ENCODE results near the gene HRAS.
A peak's percentile ranks its signal among the peaks of the same experiment; 100 is the strongest.

HRAS gene

DNA sequence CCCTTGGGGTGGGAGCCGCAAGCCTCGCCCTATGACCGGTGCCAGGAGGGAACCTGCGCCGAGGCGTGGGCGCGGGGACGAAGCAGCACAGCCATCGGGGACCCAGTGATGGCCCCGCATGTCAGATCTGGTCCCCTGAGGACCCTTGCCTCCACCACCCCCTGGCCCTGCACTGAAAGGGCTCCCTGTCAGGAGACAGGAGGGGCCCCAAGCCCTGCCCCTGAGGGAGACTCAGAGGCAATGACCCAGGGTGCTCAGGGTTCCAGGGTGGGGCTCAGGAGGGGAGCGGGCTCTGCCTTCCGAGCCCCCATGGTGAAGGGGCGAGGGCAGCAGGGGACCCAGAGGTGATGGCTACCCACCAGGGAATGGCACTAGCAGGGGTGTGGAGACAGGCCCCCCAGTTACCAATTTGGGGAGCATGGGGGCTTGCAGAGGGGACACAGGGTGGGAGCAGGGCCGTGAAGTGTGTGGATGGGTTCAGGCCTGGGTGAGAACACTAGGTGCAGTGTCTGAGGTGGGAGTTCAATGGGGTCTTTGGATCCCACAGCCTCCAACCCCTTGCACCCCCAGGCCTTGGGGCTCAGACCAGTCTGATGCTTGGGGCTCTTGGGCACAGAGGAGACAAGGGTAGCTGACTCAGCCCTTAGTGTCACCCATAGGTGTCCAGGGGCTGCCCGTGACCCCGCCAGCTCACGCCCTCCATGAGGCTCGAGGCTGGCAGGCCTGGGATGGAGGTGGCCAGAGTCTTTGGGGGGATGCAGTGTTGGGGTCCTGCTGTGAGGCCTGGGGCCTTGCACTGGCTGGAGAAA, 2.5 kb upstream of the HRAS start:
- no peak overlapping the region for H3K27ac ChIP-seq
- no peak for DNase-seq
- no peak overlapping the region for H3K4me3 ChIP-seq (ENCODE audit: low read depth, low read length)
- peaks cover 15% of the 10 kb centered on the region for H3K36me3 ChIP-seq
- peaks cover 2% of the 10 kb centered on the region for H3K9me3 ChIP-seq (ENCODE audit: severe bottlenecking)
- H3K27me3 ChIP-seq (ENCODE audit: insufficient read depth, low read depth, severe bottlenecking): no peaks in the 10 kb centered on the region
- TF ChIP-seq, protein P1, sequence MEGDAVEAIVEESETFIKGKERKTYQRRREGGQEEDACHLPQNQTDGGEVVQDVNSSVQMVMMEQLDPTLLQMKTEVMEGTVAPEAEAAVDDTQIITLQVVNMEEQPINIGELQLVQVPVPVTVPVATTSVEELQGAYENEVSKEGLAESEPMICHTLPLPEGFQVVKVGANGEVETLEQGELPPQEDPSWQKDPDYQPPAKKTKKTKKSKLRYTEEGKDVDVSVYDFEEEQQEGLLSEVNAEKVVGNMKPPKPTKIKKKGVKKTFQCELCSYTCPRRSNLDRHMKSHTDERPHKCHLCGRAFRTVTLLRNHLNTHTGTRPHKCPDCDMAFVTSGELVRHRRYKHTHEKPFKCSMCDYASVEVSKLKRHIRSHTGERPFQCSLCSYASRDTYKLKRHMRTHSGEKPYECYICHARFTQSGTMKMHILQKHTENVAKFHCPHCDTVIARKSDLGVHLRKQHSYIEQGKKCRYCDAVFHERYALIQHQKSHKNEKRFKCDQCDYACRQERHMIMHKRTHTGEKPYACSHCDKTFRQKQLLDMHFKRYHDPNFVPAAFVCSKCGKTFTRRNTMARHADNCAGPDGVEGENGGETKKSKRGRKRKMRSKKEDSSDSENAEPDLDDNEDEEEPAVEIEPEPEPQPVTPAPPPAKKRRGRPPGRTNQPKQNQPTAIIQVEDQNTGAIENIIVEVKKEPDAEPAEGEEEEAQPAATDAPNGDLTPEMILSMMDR (IDR thresholded peaks at IDR 0.05; ENCODE audit: low read depth, low read length): no peak

GRCh38 chr11:536841-537621, 1.7 kb upstream of the HRAS start, which contains the start of gene LRRC56:
Gene LRRC56, plus strand, starts transcription at chr11:537527. Its CDS starts 3,158 bp downstream, at chr11:540685.
- Histone ChIP-seq H3K4me3 (ENCODE audit: low read depth, low read length) (no peak within 1 kb of the TSS), H3K27me3 (ENCODE audit: insufficient read depth, low read depth, severe bottlenecking) (no peaks in the 10 kb centered on the region), H3K27ac (no peak within 1 kb of the TSS; the same call in 1 of the 2 replicates), H3K9me3 (ENCODE audit: severe bottlenecking) (peaks cover 2% of the 10 kb centered on the region), H3K36me3 (peaks cover 23% of the 10 kb centered on the region)
- DNase-seq: peak; percentile 8
- TF ChIP-seq, protein P1 (IDR thresholded peaks at IDR 0.05; ENCODE audit: low read depth, low read length): no peak

GRCh38 chr11:535210-535518, 212 bp downstream of the HRAS start:
- peaks cover 32% of the 10 kb centered on the region for H3K36me3 ChIP-seq
- peak overlapping the region; percentile 91 for H3K4me3 ChIP-seq (ENCODE audit: low read depth, low read length)
- H3K9me3 ChIP-seq (ENCODE audit: severe bottlenecking): peaks cover 2% of the 10 kb centered on the region
- TF ChIP-seq, protein P1 (IDR thresholded peaks at IDR 0.05; ENCODE audit: low read depth, low read length): 0 out of 2 replicates have a peak, but pooled peaks have one; percentile 7
- H3K27me3 ChIP-seq (ENCODE audit: insufficient read depth, low read depth, severe bottlenecking): no peaks in the 10 kb centered on the region
- H3K27ac ChIP-seq: no peak overlapping the region; the same call in 1 of the 2 replicates
- no peak for DNase-seq

GRCh38 chr11:534396-535209, 773 bp downstream of the HRAS start:
- DNase-seq: peak; percentile 16
- Histone ChIP-seq H3K9me3 (ENCODE audit: severe bottlenecking) (peaks cover 2% of the 10 kb centered on the region), H3K27me3 (ENCODE audit: insufficient read depth, low read depth, severe bottlenecking) (no peaks in the 10 kb centered on the region), H3K36me3 (peaks cover 32% of the 10 kb centered on the region), H3K4me3 (ENCODE audit: low read depth, low read length) (peak overlapping the region; percentile 91), H3K27ac (peak overlapping the region; percentile 70)
- TF ChIP-seq, protein P1 (IDR thresholded peaks at IDR 0.05; ENCODE audit: low read depth, low read length): no peak

DNA sequence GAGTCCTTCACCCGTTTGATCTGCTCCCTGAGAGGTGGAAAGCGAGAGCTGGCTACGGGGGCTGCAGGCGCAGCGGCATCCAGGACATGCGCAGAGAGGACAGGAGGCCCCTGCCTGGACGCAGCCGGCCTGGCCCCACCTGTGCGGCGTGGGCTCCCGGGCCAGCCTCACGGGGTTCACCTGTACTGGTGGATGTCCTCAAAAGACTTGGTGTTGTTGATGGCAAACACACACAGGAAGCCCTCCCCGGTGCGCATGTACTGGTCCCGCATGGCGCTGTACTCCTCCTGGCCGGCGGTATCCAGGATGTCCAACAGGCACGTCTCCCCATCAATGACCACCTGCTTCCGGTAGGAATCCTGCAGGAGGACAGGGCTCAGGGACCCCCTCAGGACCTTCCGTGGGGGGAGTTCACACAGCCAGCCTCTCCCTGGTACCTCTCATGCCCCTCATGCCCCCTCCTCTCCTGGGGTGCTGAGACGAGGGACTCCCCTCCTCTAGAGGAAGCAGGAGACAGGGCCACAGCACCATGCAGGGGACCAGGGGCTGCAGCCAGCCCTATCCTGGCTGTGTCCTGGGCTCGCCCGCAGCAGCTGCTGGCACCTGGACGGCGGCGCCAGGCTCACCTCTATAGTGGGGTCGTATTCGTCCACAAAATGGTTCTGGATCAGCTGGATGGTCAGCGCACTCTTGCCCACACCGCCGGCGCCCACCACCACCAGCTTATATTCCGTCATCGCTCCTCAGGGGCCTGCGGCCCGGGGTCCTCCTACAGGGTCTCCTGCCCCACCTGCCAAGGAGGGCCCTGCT, 1.6 kb downstream of the HRAS start:
- TF ChIP-seq, protein P1 (IDR thresholded peaks at IDR 0.05; ENCODE audit: low read depth, low read length): no peak
- Histone ChIP-seq H3K4me3 (ENCODE audit: low read depth, low read length) (peak overlapping the region; percentile 91), H3K27me3 (ENCODE audit: insufficient read depth, low read depth, severe bottlenecking) (no peaks in the 10 kb centered on the region), H3K9me3 (ENCODE audit: severe bottlenecking) (peaks cover 2% of the 10 kb centered on the region), H3K27ac (no peak overlapping the region), H3K36me3 (peaks cover 32% of the 10 kb centered on the region)
- DNase-seq: no peak

All from WERI-Rb-1 (cell line).